CD14-positive monocyte (primary cell): ENCODE results near the gene NEK1. TPM values are rescaled to one million over a fixed set of nuclear protein-coding genes. Genes with fewer than 3 reads are reported as not detected.

Experiments
- DNase-seq, 3 donors: peaks; one replicate each; pipeline ENCODE4 v3.0.0-alpha.2; 2011 to 2022
- H2AFZ ChIP-seq: 2 replicates; pipeline ENCODE4 v1.6.0; 2012; ENCODE audit warnings: mild to moderate bottlenecking, low read depth, low read length, inconsistent platforms; ENCODE audit not compliant: insufficient read depth, poor library complexity, severe bottlenecking
- H3K27ac ChIP-seq, 2 donors: 1 replicate in 1 of 2; 2 replicates in 1 of 2; pipeline ENCODE4 v1.5.1; 2012 to 2013; ENCODE audit warnings: low read length in 2 of 2, control low read depth in 1 of 2, inconsistent platforms in 1 of 2, low read depth in 1 of 2, mild to moderate bottlenecking in 1 of 2
- H3K27me3 ChIP-seq, 2 donors: one replicate each; pipeline versions ENCODE4 v1.6.0 to v1.6.1; 2011 to 2013; ENCODE audit warnings: low read length in 2 of 2; ENCODE audit not compliant: control insufficient read depth in 2 of 2, insufficient read depth in 2 of 2
- H3K36me3 ChIP-seq, 2 donors: replicated peaks in 1 of 2; 1 replicate in 1 of 2; 2 replicates in 1 of 2; pipeline versions ENCODE4 v1.5.1 to v1.6.1; 2012 to 2013; ENCODE audit warnings: low read length in 2 of 2, control low read depth in 1 of 2, inconsistent platforms in 1 of 2, mild to moderate bottlenecking in 1 of 2; ENCODE audit not compliant: insufficient read depth in 2 of 2, control insufficient read depth in 1 of 2
- H3K4me1 ChIP-seq, 2 donors: 1 replicate in 1 of 2; 2 replicates in 1 of 2; pipeline versions ENCODE4 v1.5.1 to v1.6.1; 2012 to 2013; ENCODE audit warnings: low read length in 2 of 2, control low read depth in 1 of 2, inconsistent platforms in 1 of 2, mild to moderate bottlenecking in 1 of 2, moderate library complexity in 1 of 2; ENCODE audit not compliant: insufficient read depth in 2 of 2, control insufficient read depth in 1 of 2
- H3K4me2 ChIP-seq: replicated peaks from 2 replicates; pipeline ENCODE3; 2012; ENCODE audit warnings: low read length, moderate library complexity, mild to moderate bottlenecking; ENCODE audit not compliant: poor library complexity, severe bottlenecking; ENCODE audit errors: extremely low read depth
- H3K4me3 ChIP-seq, 3 experiments: fragments of 200-600 bp in 1 of 3; sonication (generic) in 1 of 3; replicated peaks in 1 of 3; 1 replicate in 2 of 3; 2 replicates in 1 of 3; pipeline ENCODE4 v1.5.1; 2011 to 2013; ENCODE audit warnings: low read length in 3 of 3, mild to moderate bottlenecking in 3 of 3, control low read depth in 2 of 3, low read depth in 2 of 3, inconsistent platforms in 1 of 3, moderate library complexity in 1 of 3
- H3K79me2 ChIP-seq: 2 replicates; pipeline ENCODE4 v1.6.0; 2012; ENCODE audit warnings: mild to moderate bottlenecking, control low read depth, inconsistent platforms, low read length, moderate library complexity; ENCODE audit not compliant: insufficient read depth
- H3K9ac ChIP-seq: 2 replicates; pipeline ENCODE4 v1.6.0; 2017; ENCODE audit warnings: low read length, mild to moderate bottlenecking; ENCODE audit not compliant: insufficient read depth, poor library complexity, severe bottlenecking
- H3K9me3 ChIP-seq, 2 donors: replicated peaks in 1 of 2; 1 replicate in 1 of 2; 2 replicates in 1 of 2; pipeline versions ENCODE4 v1.5.1 to v1.6.1; 2012 to 2013; ENCODE audit warnings: low read length in 2 of 2, control low read depth in 1 of 2; ENCODE audit not compliant: control insufficient read depth in 1 of 2, insufficient read depth in 1 of 2
- H4K20me1 ChIP-seq: 2 replicates; pipeline ENCODE4 v1.6.0; 2012; ENCODE audit warnings: mild to moderate bottlenecking, low read length, control low read depth, moderate library complexity; ENCODE audit not compliant: insufficient read depth
- H3K27ac Mint-ChIP-seq, 7 donors: one replicate each; pipeline ENCODE4 v1.8.0; 2020; ENCODE audit warnings: mild to moderate bottlenecking in 7 of 7, mixed read lengths in 7 of 7, moderate library complexity in 6 of 7, inconsistent platforms in 2 of 7
- H3K27me3 Mint-ChIP-seq, 3 donors: one replicate each; pipeline ENCODE4 v1.8.0; 2021 to 2022; ENCODE audit warnings: low read depth in 3 of 3, mild to moderate bottlenecking in 3 of 3, mixed read lengths in 3 of 3, moderate library complexity in 3 of 3, inconsistent platforms in 1 of 3
- H3K36me3 Mint-ChIP-seq, 2 donors: one replicate each; pipeline ENCODE4 v1.8.0; 2020; ENCODE audit warnings: mixed read lengths in 2 of 2, inconsistent platforms in 1 of 2, mild to moderate bottlenecking in 1 of 2
- H3K4me1 Mint-ChIP-seq: one replicate; pipeline ENCODE4 v1.8.0; 2020; ENCODE audit warnings: mild to moderate bottlenecking, mixed read lengths
- H3K4me3 Mint-ChIP-seq, 2 donors: one replicate each; pipeline ENCODE4 v1.8.0; 2020; ENCODE audit warnings: mild to moderate bottlenecking in 2 of 2, mixed read lengths in 2 of 2, moderate library complexity in 1 of 2
- H3K9me3 Mint-ChIP-seq, 7 donors: one replicate each; pipeline ENCODE4 v1.8.0; 2020 to 2022; ENCODE audit warnings: mixed read lengths in 7 of 7, mild to moderate bottlenecking in 6 of 7, moderate library complexity in 6 of 7, inconsistent platforms in 2 of 7
- WGBS: methylation state at CpG from one replicate; pipeline ENCODE4 v1.1.5; 2013; ENCODE audit warnings: missing lambda C conversion rate; ENCODE audit not compliant: insufficient coverage; 5-methylcytosine and 5-hydroxymethylcytosine counted together
- intact Hi-C, 2 donors: fragments of 100-400 bp; cut with micrococcal nuclease; formaldehyde crosslinking; loops; one replicate each; pipeline versions ENCODE4 v1.15.0 to v1.15.1; 2023
- polyA plus RNA-seq, 3 donors: library from polyadenylated mRNA; depleted of rRNA in 1 of 3; unstranded in 2 of 3; stranded (reverse) in 1 of 3; fragments of 300-500 nt in 2 of 3; fragments of >200 nt in 1 of 3; fragmentation: Illumina TruSeq in 2 of 3; gene quantifications; 1 replicate in 2 of 3; 2 replicates in 1 of 3; pipeline ENCODE4 v1.2.3, GENCODE V29; 2012 to 2021
- TF ChIP-seq, protein P1 (sequence below): fragments of 200-600 bp; IDR thresholded peaks from one replicate; pipeline ENCODE4 v1.8.0; 2022; ENCODE audit warnings: antibody characterized with exemption, mild to moderate bottlenecking

Gene NEK1
- polyA plus RNA-seq, 3 donors, result 1.9 to 5.5 (median 2.7) TPM

DNA sequence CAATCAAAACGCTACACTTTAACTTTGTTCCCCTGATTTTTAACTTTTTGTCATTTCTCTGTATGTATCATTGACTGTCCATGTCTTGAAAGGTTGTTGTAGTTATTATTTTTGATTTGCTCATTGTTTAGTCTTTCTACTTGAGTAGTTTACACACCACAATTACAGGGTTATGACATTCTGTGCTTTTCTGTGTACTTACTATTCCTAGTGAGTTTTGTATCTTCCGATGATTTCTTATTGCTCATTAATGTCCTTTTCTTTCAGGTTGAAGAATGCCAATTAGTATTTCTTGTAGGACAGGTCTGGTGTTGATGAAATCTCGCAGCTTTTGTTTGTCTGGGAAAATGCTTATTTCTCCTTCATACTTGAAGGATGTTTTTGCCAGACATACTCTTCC lies 252.4 kb downstream of the NEK1 start:
- no peaks in the 10 kb centered on the region for H3K27me3 ChIP-seq
- Mint-ChIP-seq H3K27ac (no peak overlapping the region), H3K36me3 (no peaks in the 10 kb centered on the region), H3K9me3 (peaks cover 0 to 10% (median 0%) of the 10 kb centered on the region in 7 donors), H3K4me3 (no peak overlapping the region), H3K4me1 (peaks cover 6% of the 10 kb centered on the region), H3K27me3 (no peaks in the 10 kb centered on the region)
- no peak overlapping the region for H3K27ac ChIP-seq
- no peak overlapping the region for H3K4me2 ChIP-seq
- intact Hi-C loops, result no loop called here
- H3K9me3 ChIP-seq, result no peaks in the 10 kb centered on the region
- H3K4me3 ChIP-seq, result no peak overlapping the region
- DNase-seq, result no peak
- TF ChIP-seq, protein P1, sequence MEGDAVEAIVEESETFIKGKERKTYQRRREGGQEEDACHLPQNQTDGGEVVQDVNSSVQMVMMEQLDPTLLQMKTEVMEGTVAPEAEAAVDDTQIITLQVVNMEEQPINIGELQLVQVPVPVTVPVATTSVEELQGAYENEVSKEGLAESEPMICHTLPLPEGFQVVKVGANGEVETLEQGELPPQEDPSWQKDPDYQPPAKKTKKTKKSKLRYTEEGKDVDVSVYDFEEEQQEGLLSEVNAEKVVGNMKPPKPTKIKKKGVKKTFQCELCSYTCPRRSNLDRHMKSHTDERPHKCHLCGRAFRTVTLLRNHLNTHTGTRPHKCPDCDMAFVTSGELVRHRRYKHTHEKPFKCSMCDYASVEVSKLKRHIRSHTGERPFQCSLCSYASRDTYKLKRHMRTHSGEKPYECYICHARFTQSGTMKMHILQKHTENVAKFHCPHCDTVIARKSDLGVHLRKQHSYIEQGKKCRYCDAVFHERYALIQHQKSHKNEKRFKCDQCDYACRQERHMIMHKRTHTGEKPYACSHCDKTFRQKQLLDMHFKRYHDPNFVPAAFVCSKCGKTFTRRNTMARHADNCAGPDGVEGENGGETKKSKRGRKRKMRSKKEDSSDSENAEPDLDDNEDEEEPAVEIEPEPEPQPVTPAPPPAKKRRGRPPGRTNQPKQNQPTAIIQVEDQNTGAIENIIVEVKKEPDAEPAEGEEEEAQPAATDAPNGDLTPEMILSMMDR, result no peak
- peaks cover 8% of the 10 kb centered on the region in 2 donors for H3K4me1 ChIP-seq
- H2AFZ ChIP-seq, result no peak overlapping the region
- no peaks in the 10 kb centered on the region for H3K36me3 ChIP-seq
- no peak overlapping the region for H3K9ac ChIP-seq
- H3K79me2 ChIP-seq, result no peaks in the 10 kb centered on the region
- WGBS, result no CpG with 5 or more reads among the region's 3 CpGs
- no peaks in the 10 kb centered on the region for H4K20me1 ChIP-seq

- Mint-ChIP-seq H3K27me3 (peaks cover 0 to 5% (median 0%) of the 10 kb centered on the region in 3 donors), H3K27ac (no peak overlapping the region), H3K4me3 (no peak overlapping the region), H3K9me3 (peaks cover 0 to 13% (median 5%) of the 10 kb centered on the region in 7 donors), H3K36me3 (no peaks in the 10 kb centered on the region), H3K4me1 (no peaks in the 10 kb centered on the region)
- Histone ChIP-seq H3K4me3 (no peak overlapping the region), H3K4me2 (no peak overlapping the region), H3K36me3 (no peaks in the 10 kb centered on the region), H3K79me2 (no peaks in the 10 kb centered on the region), H2AFZ (no peak overlapping the region), H3K9me3 (no peaks in the 10 kb centered on the region), H3K27ac (no peak overlapping the region), H4K20me1 (no peaks in the 10 kb centered on the region), H3K27me3 (no peaks in the 10 kb centered on the region), H3K4me1 (no peaks in the 10 kb centered on the region), H3K9ac (no peak overlapping the region)
- TF ChIP-seq, protein P1, result no peak
- intact Hi-C loops, result no loop called here
- no peak for DNase-seq
- WGBS, result no CpG with 5 or more reads among the region's 3 CpGs
These were observed 260.0 kb downstream of the NEK1 start for GRCh38 chr4:169352360-169352759.
